Gastrocnemius medialis (tissue), 4 donors: ENCODE results near the gene CD7.

Source experiments
- POLR2A ChIP-seq, 2 donors: fragments of 450-650 bp; IDR thresholded peaks; one replicate each; pipeline ENCODE4 v1.6.1; 2017; ENCODE audit warnings: antibody characterized with exemption in 2 of 2, mild to moderate bottlenecking in 2 of 2, moderate library complexity in 2 of 2
- TF ChIP-seq, protein P1 (sequence below), 5 experiments: fragments of 450-650 bp in 3 of 5; fragments of 200-600 bp in 2 of 5; sonication (generic) in 2 of 5; IDR thresholded peaks in 4 of 5; conservative IDR thresholded peaks in 1 of 5; 1 replicate in 4 of 5; 2 replicates in 1 of 5; pipeline ENCODE4 v1.5.1; 2016 to 2019; ENCODE audit warnings: antibody characterized with exemption in 5 of 5, mild to moderate bottlenecking in 3 of 5, moderate library complexity in 3 of 5

DNA sequence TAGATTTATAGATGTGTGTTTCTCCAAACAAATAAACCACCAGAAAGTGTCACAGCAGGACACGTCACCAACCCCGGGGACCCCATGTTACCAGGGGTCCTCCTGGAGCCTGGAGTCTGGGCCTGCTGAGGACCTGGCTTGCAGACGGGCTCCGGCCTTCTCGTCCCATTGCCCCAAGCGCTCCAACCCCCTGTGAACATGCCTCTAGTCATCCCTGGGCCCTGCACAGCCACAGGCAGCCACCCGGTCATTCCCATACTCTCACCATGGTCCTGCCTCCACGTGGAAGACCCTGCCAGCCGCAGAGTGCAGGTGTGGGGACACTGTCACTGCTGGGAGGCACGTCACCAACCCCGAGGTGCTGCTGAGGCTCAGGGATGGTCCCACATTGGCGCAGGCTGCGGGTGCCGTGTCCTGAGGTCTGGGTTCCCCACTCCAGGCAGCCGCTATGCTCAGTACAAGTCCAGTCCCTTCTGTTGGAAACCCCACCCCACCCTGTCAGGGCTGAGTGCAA is 11.6 kb upstream of the CD7 start:
- TF ChIP-seq, protein P1, sequence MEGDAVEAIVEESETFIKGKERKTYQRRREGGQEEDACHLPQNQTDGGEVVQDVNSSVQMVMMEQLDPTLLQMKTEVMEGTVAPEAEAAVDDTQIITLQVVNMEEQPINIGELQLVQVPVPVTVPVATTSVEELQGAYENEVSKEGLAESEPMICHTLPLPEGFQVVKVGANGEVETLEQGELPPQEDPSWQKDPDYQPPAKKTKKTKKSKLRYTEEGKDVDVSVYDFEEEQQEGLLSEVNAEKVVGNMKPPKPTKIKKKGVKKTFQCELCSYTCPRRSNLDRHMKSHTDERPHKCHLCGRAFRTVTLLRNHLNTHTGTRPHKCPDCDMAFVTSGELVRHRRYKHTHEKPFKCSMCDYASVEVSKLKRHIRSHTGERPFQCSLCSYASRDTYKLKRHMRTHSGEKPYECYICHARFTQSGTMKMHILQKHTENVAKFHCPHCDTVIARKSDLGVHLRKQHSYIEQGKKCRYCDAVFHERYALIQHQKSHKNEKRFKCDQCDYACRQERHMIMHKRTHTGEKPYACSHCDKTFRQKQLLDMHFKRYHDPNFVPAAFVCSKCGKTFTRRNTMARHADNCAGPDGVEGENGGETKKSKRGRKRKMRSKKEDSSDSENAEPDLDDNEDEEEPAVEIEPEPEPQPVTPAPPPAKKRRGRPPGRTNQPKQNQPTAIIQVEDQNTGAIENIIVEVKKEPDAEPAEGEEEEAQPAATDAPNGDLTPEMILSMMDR (IDR thresholded peaks at IDR 0.05 in 4 of 5, conservative IDR thresholded peaks at IDR 0.05 in 1 of 5), result no peak
- no peak for TF ChIP-seq POLR2A (IDR thresholded peaks at IDR 0.05)
